HCT116 (cell line): ENCODE results near the gene HEPH. TPM values are rescaled to one million over a fixed set of nuclear protein-coding genes. Genes with fewer than 3 reads are reported as not detected.

Experiments
- ATAC-seq: fragments of 200-7000 bp; cut with Tn5 transposase; 2 replicates; pipeline ENCODE4 v1.9.1; 2020; ENCODE audit warnings: mild to moderate bottlenecking, moderate library complexity
- BruUV-seq: library from RNA; stranded (reverse); fragments of 400-500 nt; replicated peaks from 2 replicates; lab custom pipeline; 2021; lab: Mats Ljungman, UMichigan
- CTCF ChIA-PET: fragments of 300-600 bp; sonication (Branson Sonifier 250); formaldehyde crosslinking; loops from one replicate; lab custom pipeline; 2021; ENCODE audit warnings: antibody characterized with exemption; lab: Charles Lee
- POLR2A ChIA-PET: fragments of 300-600, 350-600 bp; sonication (Branson Sonifier 250); formaldehyde crosslinking; loops from one replicate; lab custom pipeline; 2021; ENCODE audit warnings: antibody characterized with exemption; lab: Charles Lee
- RAD21 ChIA-PET, 2 experiments: fragments of 300-600 bp; sonication (Branson Sonifier 250); formaldehyde crosslinking; loops; one replicate each; lab custom pipeline; 2023; ENCODE audit warnings: low total read pairs in 2 of 2; ENCODE audit not compliant: uncharacterized antibody in 2 of 2, unreplicated experiment in 2 of 2, low non-redundant PET in 1 of 2; lab: Charles Lee
- DNase-seq: peaks from one replicate; pipeline ENCODE4 v3.0.0-alpha.2; 2010; ENCODE audit warnings: low read depth, low spot score
- H2AFZ ChIP-seq: fragments of 200-600 bp; shearing (Covaris generic), sonication (generic); 2 replicates; pipeline ENCODE4 v1.6.1; 2017; ENCODE audit warnings: low read depth, mixed run types, mixed read lengths, antibody characterized with exemption, low read length; ENCODE audit not compliant: poor library complexity, severe bottlenecking
- H3K27ac ChIP-seq: 2 replicates; pipeline ENCODE4 v1.5.1; 2012; ENCODE audit warnings: low read depth, low read length
- H3K27me3 ChIP-seq: fragments of 200-600 bp; sonication (generic); 2 replicates; pipeline ENCODE4 v1.6.1; 2016; ENCODE audit warnings: mixed run types, low read length, mixed read lengths; ENCODE audit not compliant: insufficient read depth
- H3K36me3 ChIP-seq, 2 experiments: fragments of 200-500 bp in 1 of 2; fragments of 200-600 bp in 1 of 2; sonication (Bioruptor generic) in 1 of 2; sonication (generic) in 1 of 2; 2 replicates each; pipeline versions ENCODE4 v1.5.1 to v1.6.1; 2014 to 2016; ENCODE audit warnings: low read length in 2 of 2, inconsistent platforms in 1 of 2, mixed read lengths in 1 of 2, mixed run types in 1 of 2; ENCODE audit not compliant: insufficient read depth in 2 of 2, control insufficient read depth in 1 of 2
- H3K4me1 ChIP-seq, 2 experiments: fragments of 200-600 bp in 1 of 2; sonication (generic) in 1 of 2; 2 replicates each; pipeline versions ENCODE4 v1.5.1 to v1.6.1; 2012 to 2017; ENCODE audit warnings: low read length in 2 of 2, inconsistent platforms in 1 of 2, mild to moderate bottlenecking in 1 of 2, mixed read lengths in 1 of 2, mixed run types in 1 of 2, moderate library complexity in 1 of 2; ENCODE audit not compliant: insufficient read depth in 2 of 2, control insufficient read depth in 1 of 2
- H3K4me2 ChIP-seq: fragments of 200-600 bp; sonication (generic); 2 replicates; pipeline ENCODE4 v1.6.1; 2017; ENCODE audit warnings: mixed run types, low read length, mixed read lengths
- H3K4me3 ChIP-seq, 2 experiments: fragments of 200-600 bp in 1 of 2; sonication (generic) in 1 of 2; replicated peaks in 1 of 2; 2 replicates each; pipeline ENCODE4 v1.5.1; 2011 to 2016; ENCODE audit warnings: low read length in 2 of 2, control low read depth in 1 of 2, low read depth in 1 of 2, mild to moderate bottlenecking in 1 of 2, mixed read lengths in 1 of 2, mixed run types in 1 of 2
- H3K79me2 ChIP-seq: fragments of 200-600 bp; sonication (generic); 2 replicates; pipeline ENCODE4 v1.6.1; 2017; ENCODE audit warnings: mild to moderate bottlenecking, mixed run types, low read length, moderate library complexity, mixed read lengths; ENCODE audit not compliant: insufficient read depth
- H3K9ac ChIP-seq: fragments of 200-600 bp; sonication (generic); 2 replicates; pipeline ENCODE4 v1.6.1; 2016; ENCODE audit warnings: low read length, mixed read lengths
- H3K9me2 ChIP-seq: fragments of 200-600 bp; sonication (generic), shearing (Covaris generic); 2 replicates; pipeline ENCODE4 v1.6.1; 2017; ENCODE audit warnings: mixed run types, mild to moderate bottlenecking, moderate library complexity; ENCODE audit not compliant: insufficient read depth
- H3K9me3 ChIP-seq, 2 experiments: fragments of 200-500 bp in 1 of 2; fragments of 200-600 bp in 1 of 2; sonication (Bioruptor generic) in 1 of 2; sonication (generic) in 1 of 2; 2 replicates each; pipeline ENCODE4 v1.6.1; 2014 to 2017; ENCODE audit warnings: low read length in 2 of 2, mixed read lengths in 2 of 2, inconsistent platforms in 1 of 2, low read depth in 1 of 2, mild to moderate bottlenecking in 1 of 2, mixed run types in 1 of 2, moderate library complexity in 1 of 2; ENCODE audit not compliant: control insufficient read depth in 1 of 2, insufficient read depth in 1 of 2
- H4K20me1 ChIP-seq: fragments of 200-600 bp; sonication (generic), shearing (Covaris generic); 2 replicates; pipeline ENCODE4 v1.6.1; 2017; ENCODE audit warnings: mixed run types, mild to moderate bottlenecking, moderate library complexity; ENCODE audit not compliant: insufficient read depth
- ATF3 ChIP-seq: IDR thresholded peaks from 2 replicates; pipeline ENCODE4 v1.6.1; 2012
- CBX3 ChIP-seq: IDR thresholded peaks from 2 replicates; pipeline ENCODE4 v1.6.1; 2012; ENCODE audit warnings: low read depth
- CEBPB ChIP-seq: IDR thresholded peaks from 2 replicates; pipeline ENCODE4 v1.6.1; 2012; ENCODE audit warnings: low read depth
- CTCF ChIP-seq, 3 experiments: fragments of 200-600 bp in 1 of 3; sonication (generic) in 1 of 3; IDR thresholded peaks in 2 of 3; conservative IDR thresholded peaks in 1 of 3; 2 replicates each; pipeline ENCODE4 v1.5.1; 2012 to 2017; ENCODE audit warnings: low read depth in 2 of 3, low read length in 2 of 3, antibody characterized with exemption in 1 of 3, borderline replicate concordance in 1 of 3, control low read depth in 1 of 3, mild to moderate bottlenecking in 1 of 3, mixed read lengths in 1 of 3, mixed run types in 1 of 3, moderate library complexity in 1 of 3; ENCODE audit not compliant: insufficient read depth in 1 of 3
- EGR1 ChIP-seq: IDR thresholded peaks from 2 replicates; pipeline ENCODE4 v1.6.1; 2012; ENCODE audit warnings: low read depth
- EZH2phosphoT487 ChIP-seq: fragments of 200-600 bp; IDR thresholded peaks from 2 replicates; pipeline ENCODE4 v1.6.1; 2018; ENCODE audit warnings: antibody characterized with exemption, borderline replicate concordance
- MAX ChIP-seq: IDR thresholded peaks from 2 replicates; pipeline ENCODE4 v1.6.1; 2012
- POLR2A ChIP-seq: IDR thresholded peaks from 2 replicates; pipeline ENCODE4 v1.7.0; 2011; ENCODE audit warnings: borderline replicate concordance; ENCODE audit not compliant: insufficient read depth, insufficient read length; ENCODE audit errors: extremely low read depth
- POLR2AphosphoS5 ChIP-seq: IDR thresholded peaks from 2 replicates; pipeline ENCODE4 v1.6.1; 2011; ENCODE audit warnings: mild to moderate bottlenecking, low read depth, low read length, moderate library complexity
- RAD21 ChIP-seq: IDR thresholded peaks from 2 replicates; pipeline ENCODE4 v1.6.1; 2012; ENCODE audit warnings: low read depth, mild to moderate bottlenecking
- REST ChIP-seq: IDR thresholded peaks from 2 replicates; pipeline ENCODE4 v1.6.1; 2012; ENCODE audit warnings: low read depth
- SIN3A ChIP-seq: IDR thresholded peaks from 2 replicates; pipeline ENCODE4 v1.6.1; 2012; ENCODE audit warnings: low read depth
- SRF ChIP-seq: IDR thresholded peaks from 2 replicates; pipeline ENCODE4 v1.6.1; 2012; ENCODE audit warnings: low read depth
- ZBTB33 ChIP-seq: IDR thresholded peaks from 2 replicates; pipeline ENCODE4 v1.6.1; 2011; ENCODE audit warnings: mild to moderate bottlenecking, low read length, moderate library complexity; ENCODE audit not compliant: insufficient replicate concordance; ENCODE audit errors: extremely low read depth
- intact Hi-C: fragments of 100-400 bp; cut with micrococcal nuclease; formaldehyde crosslinking; loops from 2 replicates; pipeline ENCODE4 v1.10.0; 2022
- total RNA-seq: library from RNA; stranded (reverse); gene quantifications from one replicate; pipeline ENCODE4 v1.2.1, GENCODE V29; 2021; ENCODE audit not compliant: unreplicated experiment

HEPH gene
- total RNA-seq, 1 experiment from 2014 or later, result 0.44 TPM

GRCh38 chrX:66191563-66191962 is 27.5 kb downstream of the HEPH start:
- Histone ChIP-seq H3K36me3 (no peaks in the 10 kb centered on the region), H3K9ac (no peak overlapping the region), H3K9me3 (no peaks in the 10 kb centered on the region), H3K27me3 (no peaks in the 10 kb centered on the region), H3K4me3 (no peak overlapping the region), H4K20me1 (no peaks in the 10 kb centered on the region), H3K4me2 (no peak overlapping the region), H3K9me2 (no peaks in the 10 kb centered on the region), H3K4me1 (no peaks in the 10 kb centered on the region), H2AFZ (no peak overlapping the region), H3K27ac (no peak overlapping the region), H3K79me2 (no peaks in the 10 kb centered on the region)
- TF ChIP-seq SRF, result no peak
- no peak for TF ChIP-seq POLR2AphosphoS5
- TF ChIP-seq ZBTB33, result no peak
- no peak for TF ChIP-seq CEBPB
- TF ChIP-seq MAX, result no peak
- TF ChIP-seq POLR2A, result no peak
- no peak for TF ChIP-seq EGR1
- no peak for TF ChIP-seq ATF3
- no TSS peak for BruUV-seq
- intact Hi-C loops, result no loop called here
- ATAC-seq (no peak), DNase-seq (no peak)
- ChIA-PET POLR2A (no interaction called here), RAD21 (no interaction called here), CTCF (no interaction called here)

- DNase-seq (no peak), ATAC-seq (no peak)
- H4K20me1 ChIP-seq, result no peaks in the 10 kb centered on the region
- H3K79me2 ChIP-seq, result no peaks in the 10 kb centered on the region
- ChIA-PET CTCF (no interaction called here), POLR2A (no interaction called here), RAD21 (no interaction called here)
- no TSS peak for BruUV-seq
- H3K4me3 ChIP-seq, result no peak overlapping the region
- H3K9me3 ChIP-seq, result no peaks in the 10 kb centered on the region
- no peak overlapping the region for H3K4me2 ChIP-seq
- no peak overlapping the region for H2AFZ ChIP-seq
- H3K9ac ChIP-seq, result no peak overlapping the region
- no peaks in the 10 kb centered on the region for H3K27me3 ChIP-seq
- intact Hi-C loops, result no loop called here
- no peaks in the 10 kb centered on the region for H3K4me1 ChIP-seq
- H3K36me3 ChIP-seq, result no peaks in the 10 kb centered on the region
- H3K27ac ChIP-seq, result no peak overlapping the region
- H3K9me2 ChIP-seq, result no peaks in the 10 kb centered on the region
- TF ChIP-seq RAD21 (no peak), REST (no peak), EZH2phosphoT487 (no peak), CTCF (IDR thresholded peaks at IDR 0.05 in 2 of 3, conservative IDR thresholded peaks at IDR 0.05 in 1 of 3; ENCODE audit: borderline replicate concordance in 1 of 3, insufficient read depth in 1 of 3, low read depth in 2 of 3, low read length in 2 of 3) (no peak), CBX3 (no peak), POLR2A (no peak), POLR2AphosphoS5 (no peak), EGR1 (no peak), SIN3A (no peak)
Measured at GRCh38 chrX:66193821-66194220, 29.8 kb downstream of the HEPH start.
